PC-3 (cell line): ENCODE measurements around the gene RBP4. TPM values are rescaled to one million over a fixed set of nuclear protein-coding genes. Genes with fewer than 3 reads are reported as not detected.

Experiments
- ATAC-seq: fragments of 200-7000 bp; cut with Tn5 transposase; 2 replicates; pipeline ENCODE4 v1.9.1; 2020; ENCODE audit warnings: mild to moderate bottlenecking, moderate library complexity
- BruUV-seq: library from RNA; stranded (reverse); fragments of 400-500 nt; replicated peaks from 2 replicates; lab custom pipeline; 2021; lab: Mats Ljungman, UMichigan
- CTCF ChIA-PET: fragments of 300-600 bp; sonication (Branson Sonifier 250); formaldehyde crosslinking; loops from one replicate; lab custom pipeline; 2022; ENCODE audit warnings: antibody characterized with exemption; lab: Charles Lee
- POLR2A ChIA-PET: fragments of 300-600 bp; sonication (Branson Sonifier 250); formaldehyde crosslinking; loops from one replicate; lab custom pipeline; 2022; ENCODE audit warnings: antibody characterized with exemption; ENCODE audit not compliant: unreplicated experiment; lab: Charles Lee
- DNase-seq: peaks from one replicate; pipeline ENCODE4 v3.0.0-alpha.2; 2015
- H2AFZ ChIP-seq: fragments of 300-600 bp; sonication (generic); 2 replicates; pipeline ENCODE4 v1.6.0; 2016; ENCODE audit warnings: antibody characterized with exemption, low read length
- H3F3A ChIP-seq: fragments of 300-600 bp; sonication (generic); one replicate; pipeline ENCODE4 v1.6.0; 2017; ENCODE audit warnings: antibody characterized with exemption, low read length, control low read depth, mild to moderate bottlenecking; ENCODE audit not compliant: unreplicated experiment
- H3K27ac ChIP-seq: fragments of 300-600 bp; sonication (generic); 2 replicates; pipeline ENCODE4 v1.5.1; 2016; ENCODE audit warnings: mild to moderate bottlenecking, low read length
- H3K27me3 ChIP-seq: fragments of 300-600 bp; sonication (generic); 2 replicates; pipeline ENCODE4 v1.6.1; 2016; ENCODE audit warnings: low read length, mixed read lengths
- H3K36me3 ChIP-seq: fragments of 300-600 bp; sonication (generic); 2 replicates; pipeline ENCODE4 v1.6.1; 2016; ENCODE audit warnings: low read depth, mixed run types, low read length, mixed read lengths
- H3K4me1 ChIP-seq: fragments of 300-600 bp; sonication (generic); 2 replicates; pipeline ENCODE4 v1.5.1; 2016; ENCODE audit warnings: low read length; ENCODE audit not compliant: insufficient read depth
- H3K4me2 ChIP-seq: fragments of 300-600 bp; sonication (generic); 2 replicates; pipeline ENCODE4 v1.6.0; 2016; ENCODE audit warnings: low read length
- H3K4me3 ChIP-seq: fragments of 300-600 bp; sonication (generic); 2 replicates; pipeline ENCODE4 v1.5.1; 2016; ENCODE audit warnings: mild to moderate bottlenecking, low read length, mixed read lengths
- H3K79me2 ChIP-seq: fragments of 300-600 bp; sonication (generic); 2 replicates; pipeline ENCODE4 v1.6.1; 2017; ENCODE audit warnings: low read length, mixed read lengths
- H3K9ac ChIP-seq: fragments of 300-600 bp; sonication (generic); 2 replicates; pipeline ENCODE4 v1.6.0; 2016; ENCODE audit warnings: mild to moderate bottlenecking, low read length
- H3K9me2 ChIP-seq: fragments of 300-600 bp; sonication (generic); replicated peaks from 2 replicates; pipeline ENCODE4 v1.6.1; 2016; ENCODE audit warnings: mixed run types, low read length, mixed read lengths
- H3K9me3 ChIP-seq: fragments of 300-600 bp; sonication (generic); 2 replicates; pipeline ENCODE4 v1.6.1; 2016; ENCODE audit warnings: low read length, mixed read lengths
- H4K20me1 ChIP-seq: fragments of 300-600 bp; sonication (generic); 2 replicates; pipeline ENCODE4 v1.6.1; 2016; ENCODE audit warnings: low read length, mixed read lengths
- CTCF ChIP-seq: fragments of 300-600 bp; sonication (generic); conservative IDR thresholded peaks from 2 replicates; pipeline ENCODE4 v1.5.1; 2017; ENCODE audit warnings: antibody characterized with exemption, low read depth, mild to moderate bottlenecking, low read length
- EZH2 ChIP-seq: fragments of 300-600 bp; sonication (generic); IDR thresholded peaks from one replicate; pipeline ENCODE4 v1.6.1; 2017; ENCODE audit warnings: antibody characterized with exemption, mild to moderate bottlenecking, low read length; ENCODE audit not compliant: unreplicated experiment
- EZH2phosphoT487 ChIP-seq: fragments of 300-600 bp; sonication (generic); IDR thresholded peaks from 2 replicates; pipeline ENCODE4 v1.6.1; 2018; ENCODE audit warnings: mild to moderate bottlenecking, antibody characterized with exemption, low read length, borderline replicate concordance
- intact Hi-C: fragments of 100-400 bp; cut with micrococcal nuclease; formaldehyde crosslinking; loops from 2 replicates; pipeline ENCODE4 v1.9.0; 2023
- total RNA-seq: library from RNA; depleted of rRNA; stranded (reverse); fragments of >200 nt; gene quantifications from 2 replicates; pipeline ENCODE4 v1.2.3, GENCODE V29; 2014

RBP4 gene
- total RNA-seq, 1 experiment from 2014 or later = 8.5 TPM

GRCh38 chr10:93573924-93574323 lies 27.1 kb downstream of the RBP4 start:
- DNase-seq (no peak), ATAC-seq (no peak)
- no peak overlapping the region for H3K4me2 ChIP-seq
- no peaks in the 10 kb centered on the region for H3K27me3 ChIP-seq
- H3K36me3 ChIP-seq = 0 out of 2 replicates have a peak, but pooled peaks cover 2% of the 10 kb centered on the region
- intact Hi-C loops = no loop called here
- H3K4me1 ChIP-seq = peaks cover 29% of the 10 kb centered on the region
- no peak overlapping the region for H2AFZ ChIP-seq
- 0 out of 2 replicates have a peak, but pooled peaks cover 7% of the 10 kb centered on the region for H3K9me3 ChIP-seq
- H4K20me1 ChIP-seq = no peaks in the 10 kb centered on the region
- H3F3A ChIP-seq = peaks cover 12% of the 10 kb centered on the region
- H3K79me2 ChIP-seq = no peaks in the 10 kb centered on the region
- no TSS peak for BruUV-seq
- H3K27ac ChIP-seq = no peak overlapping the region
- no peak overlapping the region for H3K9ac ChIP-seq
- CTCF ChIA-PET = no interaction called here
- H3K4me3 ChIP-seq = no peak overlapping the region
- POLR2A ChIA-PET = no interaction called here
- no peak for TF ChIP-seq EZH2
- TF ChIP-seq EZH2phosphoT487 = no peak
- TF ChIP-seq CTCF = no peak
- no peaks in the 10 kb centered on the region for H3K9me2 ChIP-seq

GRCh38 chr10:93573051-93573909 lies 27.8 kb downstream of the RBP4 start:
- H3K9ac ChIP-seq = no peak overlapping the region
- H3K27me3 ChIP-seq = no peaks in the 10 kb centered on the region
- CTCF ChIA-PET = no interaction called here
- H3K9me3 ChIP-seq = 0 out of 2 replicates have a peak, but pooled peaks cover 7% of the 10 kb centered on the region
- no peak overlapping the region for H3K4me3 ChIP-seq
- H3K79me2 ChIP-seq = no peaks in the 10 kb centered on the region
- intact Hi-C loops = no loop called here
- H3K4me1 ChIP-seq = peaks cover 23% of the 10 kb centered on the region
- no peak for TF ChIP-seq EZH2
- TF ChIP-seq EZH2phosphoT487 = no peak
- no peak for TF ChIP-seq CTCF
- H4K20me1 ChIP-seq = no peaks in the 10 kb centered on the region
- H3K27ac ChIP-seq = no peak overlapping the region
- no peaks in the 10 kb centered on the region for H3K9me2 ChIP-seq
- peaks cover 12% of the 10 kb centered on the region for H3F3A ChIP-seq
- ATAC-seq (no peak), DNase-seq (no peak)
- H3K4me2 ChIP-seq = no peak overlapping the region
- no peak overlapping the region for H2AFZ ChIP-seq
- POLR2A ChIA-PET = no interaction called here
- H3K36me3 ChIP-seq = 0 out of 2 replicates have a peak, but pooled peaks cover 2% of the 10 kb centered on the region
- no TSS peak for BruUV-seq

GRCh38 chr10:93572606-93573005 lies 28.4 kb downstream of the RBP4 start:
- Histone ChIP-seq H3K79me2 (no peaks in the 10 kb centered on the region), H2AFZ (no peak overlapping the region), H3K9me3 (0 out of 2 replicates have a peak, but pooled peaks cover 7% of the 10 kb centered on the region), H4K20me1 (no peaks in the 10 kb centered on the region), H3K9me2 (no peaks in the 10 kb centered on the region), H3K4me1 (peaks cover 16% of the 10 kb centered on the region), H3K27ac (no peak overlapping the region), H3K36me3 (0 out of 2 replicates have a peak, but pooled peaks cover 2% of the 10 kb centered on the region), H3K4me3 (no peak overlapping the region), H3K9ac (no peak overlapping the region), H3K27me3 (no peaks in the 10 kb centered on the region), H3F3A (peaks cover 8% of the 10 kb centered on the region), H3K4me2 (no peak overlapping the region)
- DNase-seq (no peak), ATAC-seq (no peak)
- intact Hi-C loops = no loop called here
- POLR2A ChIA-PET = no interaction called here
- BruUV-seq = no TSS peak
- CTCF ChIA-PET = no interaction called here
- TF ChIP-seq CTCF (no peak), EZH2 (no peak)
